Common myeloid progenitor, CD34-positive (primary cell): ENCODE results near the gene RNGTT.

ENCODE experiments used
- CTCF ChIA-PET: fragments of 350-600 bp; sonication (Branson Sonifier 250); formaldehyde crosslinking; loops from one replicate; lab custom pipeline; 2021; ENCODE audit warnings: antibody characterized with exemption; lab: Charles Lee
- POLR2A ChIA-PET: fragments of 350-600 bp; sonication (Branson Sonifier 250); formaldehyde crosslinking; loops from one replicate; lab custom pipeline; 2021; ENCODE audit warnings: antibody characterized with exemption; lab: Charles Lee
- DNase-seq, 3 donors: peaks; one replicate each; pipeline versions ENCODE4 v3.0.0 to v3.0.0-alpha.2; 2013
- H3K27ac ChIP-seq, 2 experiments: 1 replicate in 1 of 2; 2 replicates in 1 of 2; pipeline ENCODE4 v1.7.0; 2013; ENCODE audit warnings: inconsistent platforms in 2 of 2, low read length in 2 of 2, mild to moderate bottlenecking in 2 of 2, low read depth in 1 of 2, moderate library complexity in 1 of 2; ENCODE audit not compliant: severe bottlenecking in 2 of 2, insufficient read depth in 1 of 2, poor library complexity in 1 of 2
- H3K27me3 ChIP-seq, 5 experiments: replicated peaks in 2 of 5; 1 replicate in 3 of 5; 2 replicates in 2 of 5; pipeline versions ENCODE4 v1.6.1 to v1.7.0; 2013; ENCODE audit warnings: low read length in 4 of 5, mild to moderate bottlenecking in 2 of 5, moderate library complexity in 2 of 5, inconsistent platforms in 1 of 5; ENCODE audit not compliant: insufficient read depth in 5 of 5, control insufficient read depth in 4 of 5
- H3K36me3 ChIP-seq, 4 experiments: 1 replicate in 2 of 4; 2 replicates in 2 of 4; pipeline versions ENCODE4 v1.6.1 to v1.7.0; 2013; ENCODE audit warnings: low read length in 3 of 4, control low read depth in 1 of 4, mild to moderate bottlenecking in 1 of 4; ENCODE audit not compliant: control insufficient read depth in 4 of 4, insufficient read depth in 4 of 4
- H3K4me1 ChIP-seq, 4 experiments: 1 replicate in 3 of 4; 2 replicates in 1 of 4; pipeline versions ENCODE4 v1.6.1 to v1.7.1; 2013; ENCODE audit warnings: low read length in 3 of 4, mild to moderate bottlenecking in 3 of 4, control low read depth in 1 of 4, inconsistent platforms in 1 of 4, moderate library complexity in 1 of 4; ENCODE audit not compliant: control insufficient read depth in 4 of 4, insufficient read depth in 4 of 4; ENCODE audit errors: control extremely low read depth in 1 of 4
- H3K4me3 ChIP-seq, 7 experiments: 1 replicate in 4 of 7; 2 replicates in 3 of 7; pipeline versions ENCODE4 v1.5.1 to v1.7.0; 2013; ENCODE audit warnings: mild to moderate bottlenecking in 7 of 7, low read length in 6 of 7, moderate library complexity in 6 of 7, inconsistent platforms in 2 of 7, low read depth in 2 of 7, control low read depth in 1 of 7; ENCODE audit not compliant: insufficient read depth in 4 of 7, control insufficient read depth in 1 of 7; ENCODE audit errors: extremely low read depth in 1 of 7
- H3K9me3 ChIP-seq, 5 experiments: 1 replicate in 4 of 5; 2 replicates in 1 of 5; pipeline versions ENCODE4 v1.6.1 to v1.7.1; 2013; ENCODE audit warnings: low read length in 4 of 5, mild to moderate bottlenecking in 2 of 5, inconsistent platforms in 1 of 5, low read depth in 1 of 5, moderate library complexity in 1 of 5; ENCODE audit not compliant: control insufficient read depth in 4 of 5, insufficient read depth in 2 of 5; ENCODE audit errors: control extremely low read depth in 1 of 5
- WGBS: methylation state at CpG from one replicate; pipeline ENCODE4 v1.1.5; 2013; ENCODE audit not compliant: insufficient coverage; 5-methylcytosine and 5-hydroxymethylcytosine counted together

The RNGTT gene

DNA sequence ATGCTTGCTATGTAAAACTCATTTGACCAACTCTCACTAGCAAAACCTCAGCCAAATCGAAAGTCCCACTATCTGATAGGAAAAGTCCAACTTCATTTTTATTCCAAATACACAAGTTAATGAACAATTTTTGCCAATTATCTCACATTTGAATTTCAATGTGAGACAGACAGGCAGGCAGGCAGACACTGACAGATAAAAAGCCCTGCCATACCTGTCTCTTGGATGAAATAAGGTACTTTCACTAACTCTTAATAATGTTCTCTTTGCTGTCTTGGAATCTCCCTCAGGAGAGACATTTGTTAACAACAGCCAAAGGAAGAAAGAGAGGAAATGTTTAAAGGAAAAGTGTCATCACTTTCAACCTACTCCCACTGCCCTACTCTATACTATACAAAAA lies 82.0 kb downstream of the RNGTT start:
- CTCF ChIA-PET: interaction anchor here (1.2 kb wide), 1 partner anchor 10 kb away, joined by 5 read pairs; no protein-coding TSS in a partner anchor
- no peaks in the 10 kb centered on the region for H3K27me3 ChIP-seq
- 100% methylated on average over 1 of the region's 1 CpG for WGBS
- H3K4me3 ChIP-seq: no peak overlapping the region
- POLR2A ChIA-PET: no interaction called here
- H3K27ac ChIP-seq: no peak overlapping the region
- peaks cover 5 to 18% (median 10%) of the 10 kb centered on the region in 4 experiments for H3K36me3 ChIP-seq
- no peak for DNase-seq
- no peaks in the 10 kb centered on the region for H3K4me1 ChIP-seq
- peaks cover 0 to 7% (median 3%) of the 10 kb centered on the region in 5 experiments for H3K9me3 ChIP-seq

- no peaks in the 10 kb centered on the region for H3K4me1 ChIP-seq
- peaks cover 0 to 1% (median under 1%) of the 10 kb centered on the region in 5 experiments for H3K9me3 ChIP-seq
- H3K27ac ChIP-seq: no peak overlapping the region
- DNase-seq: no peak
- no peak overlapping the region for H3K4me3 ChIP-seq
- 100% methylated on average over 2 of the region's 2 CpGs for WGBS
- ChIA-PET POLR2A (no interaction called here), CTCF (interaction anchor here (0.7 to 1.8 kb wide), 2 partner anchors 9 to 12 kb away, joined by 3 to 5 read pairs; no protein-coding TSS in a partner anchor)
- no peaks in the 10 kb centered on the region for H3K27me3 ChIP-seq
- peaks cover 4 to 6% (median 5%) of the 10 kb centered on the region in 4 experiments for H3K36me3 ChIP-seq
Observed at GRCh38 chr6:88880021-88880420, 83.4 kb downstream of the RNGTT start.

DNA sequence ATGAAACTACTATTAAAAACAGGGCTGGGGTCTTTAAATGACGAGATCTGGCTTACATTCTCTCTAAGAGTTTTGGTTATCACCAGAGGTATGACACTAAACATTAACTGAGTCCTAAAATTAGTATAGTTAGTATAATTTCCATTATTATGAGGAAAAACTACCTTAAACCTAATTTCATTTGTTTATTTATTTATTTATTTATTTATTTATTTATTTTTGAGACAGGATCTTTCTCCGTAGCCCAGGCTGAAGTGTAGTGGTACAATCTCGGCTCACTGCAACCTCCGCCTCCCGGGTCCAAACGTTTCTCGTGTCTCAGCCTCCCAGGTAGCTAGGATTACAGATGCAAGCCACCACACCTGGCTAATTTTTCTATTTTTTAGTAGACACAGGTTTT lies 85.5 kb downstream of the RNGTT start:
- Histone ChIP-seq H3K4me1 (peaks cover 0 to 6% (median 0%) of the 10 kb centered on the region in 4 experiments), H3K9me3 (no peaks in the 10 kb centered on the region), H3K4me3 (no peak overlapping the region), H3K36me3 (peaks cover 0 to 3% (median 1%) of the 10 kb centered on the region in 4 experiments), H3K27me3 (no peaks in the 10 kb centered on the region), H3K27ac (no peak overlapping the region)
- CTCF ChIA-PET: interaction anchor here (1.6 to 2.0 kb wide), 2 partner anchors 9 to 29 kb away, joined by 4 read pairs; no protein-coding TSS in a partner anchor
- WGBS: 100% methylated on average over 5 of the region's 7 CpGs
- no peak for DNase-seq
- POLR2A ChIA-PET: interaction anchor here (0.6 kb wide), 1 partner anchor 846 kb away, joined by 3 read pairs; no protein-coding TSS in a partner anchor

- DNase-seq: no peak
- Histone ChIP-seq H3K27ac (no peak overlapping the region), H3K27me3 (no peaks in the 10 kb centered on the region), H3K36me3 (peaks cover 0 to 5% (median 1%) of the 10 kb centered on the region in 4 experiments), H3K9me3 (no peaks in the 10 kb centered on the region), H3K4me1 (peaks cover 0 to 6% (median 0%) of the 10 kb centered on the region in 4 experiments), H3K4me3 (no peak overlapping the region)
- no CpG with 5 or more reads among the region's 1 CpG for WGBS
- POLR2A ChIA-PET: no interaction called here
- CTCF ChIA-PET: interaction anchor here (0.8 to 7.5 kb wide), 4 partner anchors 18 to 941 kb away, joined by 3 to 70 read pairs (median 3); no protein-coding TSS in a partner anchor
Observed at GRCh38 chr6:88872962-88873361, 90.5 kb downstream of the RNGTT start.

GRCh38 chr6:88871498-88871897 lies 91.9 kb downstream of the RNGTT start:
- POLR2A ChIA-PET: interaction anchor here (0.6 kb wide), 1 partner anchor 1512 kb away, joined by 3 read pairs; no protein-coding TSS in a partner anchor
- CTCF ChIA-PET: interaction anchor here (0.6 to 7.5 kb wide), 27 partner anchors 8 to 1813 kb away, joined by 3 to 70 read pairs (median 4); no protein-coding TSS in a partner anchor

GRCh38 chr6:88870717-88871330 lies 92.6 kb downstream of the RNGTT start:
- no CpG with 5 or more reads among the region's 1 CpG for WGBS
- H3K36me3 ChIP-seq: peaks cover 0 to 5% (median 0%) of the 10 kb centered on the region in 4 experiments
- DNase-seq: peak; percentile 57 to 83 (median 79)
- peaks cover 0 to 6% (median 0%) of the 10 kb centered on the region in 4 experiments for H3K4me1 ChIP-seq
- H3K27ac ChIP-seq: no peak overlapping the region
- no peaks in the 10 kb centered on the region for H3K27me3 ChIP-seq
- ChIA-PET CTCF (interaction anchor here (0.6 to 7.5 kb wide), 28 partner anchors 9 to 1812 kb away, joined by 3 to 70 read pairs (median 4); no protein-coding TSS in a partner anchor), POLR2A (interaction anchor here (0.6 kb wide), 1 partner anchor 1511 kb away, joined by 3 read pairs; no protein-coding TSS in a partner anchor)
- H3K4me3 ChIP-seq: no peak overlapping the region
- no peaks in the 10 kb centered on the region for H3K9me3 ChIP-seq

More at GRCh38 chr6:88871498-88871897, 91.9 kb downstream of the RNGTT start:
- Histone ChIP-seq H3K4me1 (peaks cover 0 to 6% (median 0%) of the 10 kb centered on the region in 4 experiments), H3K27ac (no peak overlapping the region), H3K27me3 (no peaks in the 10 kb centered on the region), H3K9me3 (no peaks in the 10 kb centered on the region), H3K4me3 (no peak overlapping the region), H3K36me3 (peaks cover 0 to 5% (median 1%) of the 10 kb centered on the region in 4 experiments)
- 55% methylated on average over 3 of the region's 3 CpGs for WGBS
- DNase-seq: no peak
